ENCODE measurements around the gene AMELY. TPM values are rescaled to one million over a fixed set of nuclear protein-coding genes. Genes with fewer than 3 reads are reported as not detected.

AMELY gene
- not detected in 2 replicates for total RNA-seq (2021)
- long read RNA-seq, result 0 reads

GRCh38 chrY:6911253-6911881 lies at the start of gene AMELY:
Gene AMELY, minus strand, starts transcription at chrY:6911752. Its CDS starts 39,144 bp downstream, at chrY:6872608.
- Histone ChIP-seq H3K9me3 (ENCODE audit: control insufficient read depth, low read depth, low read length) (no peaks in the 10 kb centered on the region), H4K8ac (replicated peaks; ENCODE audit: insufficient read length, low read depth, low read length) (no peak within 1 kb of the TSS), H3K79me2 (ENCODE audit: insufficient read depth, low read length) (no peaks in the 10 kb centered on the region), H3K14ac (ENCODE audit: insufficient read depth, low read length) (no peak within 1 kb of the TSS), H2BK12ac (ENCODE audit: insufficient read length, low read depth, low read length) (no peak within 1 kb of the TSS), H2AFZ (ENCODE audit: low read length) (no peak within 1 kb of the TSS), H3K4me1 (ENCODE audit: insufficient read depth, low read length) (no peaks in the 10 kb centered on the region), H2BK5ac (ENCODE audit: insufficient read length, low read length) (no peak within 1 kb of the TSS), H4K20me1 (ENCODE audit: control insufficient read depth, insufficient read depth, insufficient read length) (no peaks in the 10 kb centered on the region), H2BK20ac (ENCODE audit: low read depth, low read length, poor library complexity, severe bottlenecking) (no peak within 1 kb of the TSS), H3K4ac (ENCODE audit: low read depth, low read length) (no peak within 1 kb of the TSS), H4K5ac (ENCODE audit: insufficient read length, low read depth, low read length) (no peak within 1 kb of the TSS), H3K23me2 (ENCODE audit: insufficient read length, low read depth, low read length, poor library complexity, severe bottlenecking) (no peaks in the 10 kb centered on the region), H3K4me2 (ENCODE audit: insufficient read depth, insufficient read length, low read length) (no peak within 1 kb of the TSS), H4K91ac (ENCODE audit: insufficient read length, low read depth, low read length) (no peak within 1 kb of the TSS), H3K23ac (ENCODE audit: insufficient read length, low read depth, low read length) (no peak within 1 kb of the TSS), H3T11ph (ENCODE audit: low read length) (no peak within 1 kb of the TSS), H2BK15ac (ENCODE audit: low read depth, low read length) (no peak within 1 kb of the TSS), H3K56ac (ENCODE audit: insufficient read length, low read depth, low read length) (no peak within 1 kb of the TSS), H3K27ac (ENCODE audit: insufficient read length, low read depth, low read length) (no peak within 1 kb of the TSS), H2BK120ac (ENCODE audit: low read depth, low read length, poor library complexity, severe bottlenecking) (no peak within 1 kb of the TSS), H3K79me1 (ENCODE audit: insufficient read depth, low read depth, low read length, poor library complexity, severe bottlenecking) (no peaks in the 10 kb centered on the region), H3K27me3 (ENCODE audit: insufficient read depth, low read length) (no peaks in the 10 kb centered on the region), H3K9ac (ENCODE audit: extremely low read depth, insufficient read length, low read length) (no peak within 1 kb of the TSS), H3K18ac (ENCODE audit: insufficient read length, low read depth, low read length) (no peak within 1 kb of the TSS), H2AK5ac (ENCODE audit: insufficient read length, low read length) (no peak within 1 kb of the TSS)
- Mint-ChIP-seq H3K36me3 (ENCODE audit: insufficient read depth in 1 of 3, low read depth in 3 of 3) (no peaks in the 10 kb centered on the region), H3K4me1 (no peaks in the 10 kb centered on the region), H3K27me3 (ENCODE audit: low read depth) (no peaks in the 10 kb centered on the region), H3K4me3 (no peak within 1 kb of the TSS), H3K9me3 (no peaks in the 10 kb centered on the region), H3K27ac (no peak within 1 kb of the TSS)
- WGBS (ENCODE audit: extremely low coverage, insufficient read length, low lambda C conversion rate), result no CpG with 5 or more reads among the region's 52 CpGs
- no peak for DNase-seq
- TF ChIP-seq, protein P1, sequence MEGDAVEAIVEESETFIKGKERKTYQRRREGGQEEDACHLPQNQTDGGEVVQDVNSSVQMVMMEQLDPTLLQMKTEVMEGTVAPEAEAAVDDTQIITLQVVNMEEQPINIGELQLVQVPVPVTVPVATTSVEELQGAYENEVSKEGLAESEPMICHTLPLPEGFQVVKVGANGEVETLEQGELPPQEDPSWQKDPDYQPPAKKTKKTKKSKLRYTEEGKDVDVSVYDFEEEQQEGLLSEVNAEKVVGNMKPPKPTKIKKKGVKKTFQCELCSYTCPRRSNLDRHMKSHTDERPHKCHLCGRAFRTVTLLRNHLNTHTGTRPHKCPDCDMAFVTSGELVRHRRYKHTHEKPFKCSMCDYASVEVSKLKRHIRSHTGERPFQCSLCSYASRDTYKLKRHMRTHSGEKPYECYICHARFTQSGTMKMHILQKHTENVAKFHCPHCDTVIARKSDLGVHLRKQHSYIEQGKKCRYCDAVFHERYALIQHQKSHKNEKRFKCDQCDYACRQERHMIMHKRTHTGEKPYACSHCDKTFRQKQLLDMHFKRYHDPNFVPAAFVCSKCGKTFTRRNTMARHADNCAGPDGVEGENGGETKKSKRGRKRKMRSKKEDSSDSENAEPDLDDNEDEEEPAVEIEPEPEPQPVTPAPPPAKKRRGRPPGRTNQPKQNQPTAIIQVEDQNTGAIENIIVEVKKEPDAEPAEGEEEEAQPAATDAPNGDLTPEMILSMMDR (conservative IDR thresholded peaks at IDR 0.05), result no peak

Data from H9 (cell line).